IMR-90 (cell line): ENCODE results near the gene AIRE. TPM values are rescaled to one million over a fixed set of nuclear protein-coding genes. Genes with fewer than 3 reads are reported as not detected.
A peak's percentile ranks its signal among the peaks of the same experiment; 100 is the strongest.

Source experiments
- ATAC-seq: fragments of 200-7000 bp; cut with Tn5 transposase; 2 replicates; pipeline ENCODE4 v1.9.1; 2020; ENCODE audit warnings: low read depth, mild to moderate bottlenecking, moderate library complexity
- BruUV-seq: library from RNA; stranded (reverse); fragments of 400-500 nt; replicated peaks from 2 replicates; lab custom pipeline; 2021; lab: Mats Ljungman, UMichigan
- CTCF ChIA-PET: fragments of 300-600 bp; formaldehyde crosslinking; extraction: SDS; loops from one replicate; lab custom pipeline; 2021; ENCODE audit warnings: antibody characterized with exemption; lab: Yijun Ruan, JAX
- POLR2A ChIA-PET: fragments of 300-600 bp; sonication (Branson Sonifier 250); formaldehyde crosslinking; loops from one replicate; lab custom pipeline; 2022; ENCODE audit warnings: antibody characterized with exemption; ENCODE audit not compliant: unreplicated experiment; lab: Charles Lee
- DNase-seq: peaks from one replicate; pipeline ENCODE4 v3.0.0; 2013
- H2AFZ ChIP-seq: replicated peaks from 2 replicates; pipeline ENCODE3; 2013; ENCODE audit warnings: low read length, mild to moderate bottlenecking; ENCODE audit not compliant: poor library complexity
- H2AK5ac ChIP-seq: 2 replicates; pipeline ENCODE4 v1.6.1; 2013; ENCODE audit warnings: low read depth, low read length, inconsistent platforms
- H2AK9ac ChIP-seq: replicated peaks from 2 replicates; pipeline ENCODE3; 2013; ENCODE audit warnings: mild to moderate bottlenecking, low read depth, low read length, moderate library complexity; ENCODE audit not compliant: poor library complexity
- H2BK120ac ChIP-seq: 2 replicates; pipeline ENCODE4 v1.6.1; 2013; ENCODE audit warnings: low read depth, low read length, inconsistent platforms
- H2BK15ac ChIP-seq: 3 replicates; pipeline ENCODE4 v1.6.1; 2013; ENCODE audit warnings: low read depth, low read length, inconsistent platforms
- H2BK20ac ChIP-seq: 2 replicates; pipeline ENCODE4 v1.6.1; 2013; ENCODE audit warnings: low read depth, mild to moderate bottlenecking, inconsistent platforms, low read length, moderate library complexity
- H2BK5ac ChIP-seq: 2 replicates; pipeline ENCODE4 v1.6.1; 2013; ENCODE audit warnings: mild to moderate bottlenecking, low read depth, low read length, inconsistent platforms; ENCODE audit not compliant: poor library complexity, severe bottlenecking
- H3K14ac ChIP-seq: replicated peaks from 2 replicates; pipeline ENCODE4 v1.6.1; 2013; ENCODE audit warnings: low read depth, low read length, inconsistent platforms
- H3K18ac ChIP-seq: 2 replicates; pipeline ENCODE4 v1.6.1; 2013; ENCODE audit warnings: low read depth, low read length, control low read depth
- H3K23ac ChIP-seq: 2 replicates; pipeline ENCODE4 v1.6.1; 2013; ENCODE audit warnings: low read depth, low read length, inconsistent platforms
- H3K27ac ChIP-seq: 2 replicates; pipeline ENCODE4 v1.5.1; 2013; ENCODE audit warnings: mild to moderate bottlenecking, control low read depth, low read length; ENCODE audit not compliant: insufficient read depth
- H3K27me3 ChIP-seq: 2 replicates; pipeline ENCODE4 v1.6.1; 2013; ENCODE audit warnings: low read length; ENCODE audit not compliant: control insufficient read depth, insufficient read depth
- H3K36me3 ChIP-seq: 2 replicates; pipeline ENCODE4 v1.6.1; 2013; ENCODE audit warnings: low read length, mixed read lengths; ENCODE audit not compliant: control insufficient read depth, insufficient read depth
- H3K4ac ChIP-seq: 2 replicates; pipeline ENCODE4 v1.6.1; 2013; ENCODE audit warnings: low read depth, low read length, inconsistent platforms
- H3K4me1 ChIP-seq: 2 replicates; pipeline ENCODE4 v1.6.1; 2013; ENCODE audit warnings: low read length, mixed read lengths; ENCODE audit not compliant: control insufficient read depth, insufficient read depth
- H3K4me2 ChIP-seq: 2 replicates; pipeline ENCODE4 v1.6.1; 2013; ENCODE audit warnings: low read depth, mild to moderate bottlenecking, control low read depth, low read length, moderate library complexity
- H3K4me3 ChIP-seq: 2 replicates; pipeline ENCODE4 v1.5.1; 2013; ENCODE audit warnings: low read depth, mild to moderate bottlenecking, control low read depth, low read length, moderate library complexity; ENCODE audit not compliant: insufficient read depth
- H3K56ac ChIP-seq: 2 replicates; pipeline ENCODE4 v1.6.1; 2013; ENCODE audit warnings: low read length, inconsistent platforms; ENCODE audit not compliant: insufficient read depth; ENCODE audit errors: extremely low read depth
- H3K79me1 ChIP-seq, 2 experiments: 2 replicates each; pipeline ENCODE4 v1.6.1; 2013; ENCODE audit warnings: low read length in 2 of 2, inconsistent platforms in 1 of 2, low read depth in 1 of 2
- H3K9ac ChIP-seq: 2 replicates; pipeline ENCODE4 v1.6.1; 2013; ENCODE audit warnings: low read depth, low read length, control low read depth
- H3K9me1 ChIP-seq: 2 replicates; pipeline ENCODE4 v1.6.1; 2013; ENCODE audit warnings: low read length, inconsistent platforms; ENCODE audit not compliant: insufficient read depth
- H3K9me3 ChIP-seq: 2 replicates; pipeline ENCODE4 v1.6.1; 2013; ENCODE audit warnings: low read length; ENCODE audit not compliant: control insufficient read depth, insufficient read depth
- H4K20me1 ChIP-seq: 2 replicates; pipeline ENCODE4 v1.6.1; 2013; ENCODE audit warnings: low read length, inconsistent platforms; ENCODE audit not compliant: insufficient read depth
- H4K5ac ChIP-seq: 2 replicates; pipeline ENCODE4 v1.6.1; 2013; ENCODE audit warnings: mild to moderate bottlenecking, low read depth, low read length, control low read depth
- H4K8ac ChIP-seq, 2 experiments: 2 replicates each; pipeline ENCODE4 v1.6.1; 2013; ENCODE audit warnings: low read depth in 2 of 2, low read length in 2 of 2, control low read depth in 1 of 2, inconsistent platforms in 1 of 2
- H4K91ac ChIP-seq: 2 replicates; pipeline ENCODE4 v1.6.1; 2013; ENCODE audit warnings: low read depth, low read length, inconsistent platforms; ENCODE audit not compliant: insufficient read depth
- BHLHE40 ChIP-seq: fragments of 150-350 bp; IDR thresholded peaks from 2 replicates; pipeline ENCODE4 v1.6.1; 2016; ENCODE audit warnings: mild to moderate bottlenecking, low read depth, low read length
- CEBPB ChIP-seq: IDR thresholded peaks from 2 replicates; pipeline ENCODE4 v1.6.1; 2012; ENCODE audit warnings: low read depth, low read length, improper control_type of control experiment
- CHD1 ChIP-seq: IDR thresholded peaks from 2 replicates; pipeline ENCODE4 v1.6.1; 2012; ENCODE audit warnings: low read depth, low read length, improper control_type of control experiment
- CTCF ChIP-seq: conservative IDR thresholded peaks from 2 replicates; pipeline ENCODE4 v1.5.1; 2012; ENCODE audit warnings: mild to moderate bottlenecking, low read depth, low read length, improper control_type of control experiment
- ELK1 ChIP-seq: fragments of 150-350 bp; IDR thresholded peaks from 2 replicates; pipeline ENCODE4 v1.6.1; 2016; ENCODE audit warnings: low read depth, mild to moderate bottlenecking, low read length, moderate library complexity, borderline replicate concordance
- FOS ChIP-seq: fragments of 150-350 bp; IDR thresholded peaks from 2 replicates; pipeline ENCODE4 v1.6.1; 2016; ENCODE audit warnings: low read depth, low read length
- MAFK ChIP-seq: IDR thresholded peaks from 2 replicates; pipeline ENCODE4 v1.6.1; 2012; ENCODE audit warnings: low read depth, low read length, improper control_type of control experiment
- MAZ ChIP-seq: IDR thresholded peaks from 2 replicates; pipeline ENCODE4 v1.6.1; 2012; ENCODE audit warnings: low read depth, mild to moderate bottlenecking, low read length, improper control_type of control experiment, moderate library complexity, borderline replicate concordance
- MXI1 ChIP-seq: IDR thresholded peaks from 2 replicates; pipeline ENCODE4 v1.6.1; 2012; ENCODE audit warnings: low read depth, mild to moderate bottlenecking, low read length, moderate library complexity, borderline replicate concordance
- NFE2L2 ChIP-seq: fragments of 150-350 bp; IDR thresholded peaks from 2 replicates; pipeline ENCODE4 v1.6.1; 2016; ENCODE audit warnings: low read depth, mild to moderate bottlenecking, low read length
- RAD21 ChIP-seq: IDR thresholded peaks from 2 replicates; pipeline ENCODE4 v1.6.1; 2012; ENCODE audit warnings: low read length, improper control_type of control experiment
- RFX5 ChIP-seq: IDR thresholded peaks from 2 replicates; pipeline ENCODE4 v1.8.0; 2012; ENCODE audit warnings: low read depth, mild to moderate bottlenecking, low read length, moderate library complexity
- USF2 ChIP-seq: fragments of 150-350 bp; IDR thresholded peaks from 2 replicates; pipeline ENCODE4 v1.6.1; 2017; ENCODE audit warnings: mild to moderate bottlenecking, antibody characterized with exemption, low read length, low read depth
- whole genome bisulfite sequencing, 2 experiments: methylation state at CpG; one replicate each; pipeline versions ENCODE4 v1.1.5 to v1.1.7; 2013; ENCODE audit warnings: missing lambda C conversion rate in 2 of 2; ENCODE audit not compliant: insufficient read length in 1 of 2; ENCODE audit errors: extremely low coverage in 2 of 2; 5-methylcytosine and 5-hydroxymethylcytosine counted together
- dilution Hi-C: fragments of 300-500 bp; cut with HindIII; formaldehyde crosslinking; loops from one replicate; pipeline ENCODE4 v1.14.3; 2018; ENCODE audit warnings: low sequenced_read_pairs; ENCODE audit not compliant: unreplicated experiment
- in situ Hi-C: fragments of 300-500 bp; cut with MboI; formaldehyde crosslinking; loops from 3 replicates; pipeline ENCODE4 v1.14.3; 2019; ENCODE audit warnings: low sequenced_read_pairs, inconsistent platforms, mixed read lengths
- intact Hi-C: fragments of 100-400 bp; cut with micrococcal nuclease; formaldehyde crosslinking; loops from 2 replicates; pipeline ENCODE4 v1.10.0; 2022
- polyA plus RNA-seq, 3 experiments: library from polyadenylated mRNA; depleted of rRNA; stranded (reverse); fragments of >200 nt; gene quantifications; 2 replicates each; pipeline ENCODE4 v1.2.3, GENCODE V29; 2012; ENCODE audit warnings: low replicate concordance in 1 of 3
- total RNA-seq: library from RNA; depleted of rRNA; stranded (reverse); fragments of >200 nt; gene quantifications from 2 replicates; pipeline ENCODE4 v1.2.3, GENCODE V29; 2012

AIRE gene
- total and polyA plus RNA-seq, 2 of the 4 experiments (the other 2 are of a cell fraction), result 0.05 TPM; not detected in 1

GRCh38 chr21:44299458-44300261 lies 14.0 kb downstream of the AIRE start, which contains the start of gene PFKL:
Gene PFKL (plus strand): TSS chr21:44300053. CDS start chr21:44300106, 53 bp downstream.
- H3K9ac ChIP-seq, result peak within 1 kb of the TSS; percentile 87
- no peaks in the 10 kb centered on the region for H3K9me3 ChIP-seq
- H3K27me3 ChIP-seq, result peaks cover 2% of the 10 kb centered on the region; the same call in 1 of the 2 replicates
- H4K5ac ChIP-seq, result peak within 1 kb of the TSS; percentile 55
- no TSS peak for BruUV-seq
- peak within 1 kb of the TSS; percentile 87 for H3K4me2 ChIP-seq
- in situ Hi-C loops, result no loop called here
- H2AK5ac ChIP-seq, result peak within 1 kb of the TSS; percentile 93
- ATAC-seq, result peak; percentile 87
- no peak within 1 kb of the TSS for H2BK15ac ChIP-seq
- peaks cover 3% of the 10 kb centered on the region; the same call in 1 of the 2 replicates for H3K36me3 ChIP-seq
- POLR2A ChIA-PET, result no interaction called here
- H3K56ac ChIP-seq, result peak within 1 kb of the TSS; percentile 24; the same call in 1 of the 2 replicates
- DNase-seq, result peak; percentile 20
- CTCF ChIA-PET, result no interaction called here
- no peaks in the 10 kb centered on the region for H3K9me1 ChIP-seq
- H3K4ac ChIP-seq, result peak within 1 kb of the TSS; percentile 76
- H4K8ac ChIP-seq, result peak within 1 kb of the TSS; percentile 87 to 92
- peaks cover 40% of the 10 kb centered on the region for H4K20me1 ChIP-seq
- H3K4me3 ChIP-seq, result peak within 1 kb of the TSS; percentile 82
- WGBS, 2 experiments, result 3% methylated on average over 29 of the region's 94 CpGs; no CpG with 5 or more reads in 1 of the 2 experiments
- peak within 1 kb of the TSS; percentile 63 for H3K23ac ChIP-seq
- H3K4me1 ChIP-seq, result peaks cover 18% of the 10 kb centered on the region
- no peak within 1 kb of the TSS for H2BK120ac ChIP-seq
- peak within 1 kb of the TSS; percentile 97 for H2AFZ ChIP-seq
- peaks cover 8 to 31% of the 10 kb centered on the region in 2 experiments for H3K79me1 ChIP-seq
- peak within 1 kb of the TSS; percentile 96 for H3K27ac ChIP-seq
- no peak within 1 kb of the TSS for H2BK20ac ChIP-seq
- dilution Hi-C loops, result no loop called here
- intact Hi-C loops, result no loop called here
- peak within 1 kb of the TSS; percentile 80 for H2BK5ac ChIP-seq
- H2AK9ac ChIP-seq, result peak within 1 kb of the TSS; percentile 97
- H3K14ac ChIP-seq, result peak within 1 kb of the TSS; percentile 61
- peak within 1 kb of the TSS; percentile 61; the same call in 1 of the 2 replicates for H4K91ac ChIP-seq
- peak within 1 kb of the TSS; percentile 58 for H3K18ac ChIP-seq
- TF ChIP-seq USF2, result no peak
- TF ChIP-seq CHD1, result no peak; the same call in 1 of the 2 replicates
- TF ChIP-seq MAZ, result peak; percentile 50; the same call in 1 of the 2 replicates
- no peak for TF ChIP-seq RAD21
- TF ChIP-seq MXI1, result 0 out of 2 replicates have a peak, but pooled peaks have one; percentile 19
- no peak for TF ChIP-seq ELK1
- no peak for TF ChIP-seq CEBPB
- no peak for TF ChIP-seq NFE2L2
- no peak for TF ChIP-seq MAFK
- no peak for TF ChIP-seq FOS
- no peak for TF ChIP-seq BHLHE40
- TF ChIP-seq RFX5, result no peak
- no peak for TF ChIP-seq CTCF
